ENCODE measurements around the gene DCAKD.

DNA sequence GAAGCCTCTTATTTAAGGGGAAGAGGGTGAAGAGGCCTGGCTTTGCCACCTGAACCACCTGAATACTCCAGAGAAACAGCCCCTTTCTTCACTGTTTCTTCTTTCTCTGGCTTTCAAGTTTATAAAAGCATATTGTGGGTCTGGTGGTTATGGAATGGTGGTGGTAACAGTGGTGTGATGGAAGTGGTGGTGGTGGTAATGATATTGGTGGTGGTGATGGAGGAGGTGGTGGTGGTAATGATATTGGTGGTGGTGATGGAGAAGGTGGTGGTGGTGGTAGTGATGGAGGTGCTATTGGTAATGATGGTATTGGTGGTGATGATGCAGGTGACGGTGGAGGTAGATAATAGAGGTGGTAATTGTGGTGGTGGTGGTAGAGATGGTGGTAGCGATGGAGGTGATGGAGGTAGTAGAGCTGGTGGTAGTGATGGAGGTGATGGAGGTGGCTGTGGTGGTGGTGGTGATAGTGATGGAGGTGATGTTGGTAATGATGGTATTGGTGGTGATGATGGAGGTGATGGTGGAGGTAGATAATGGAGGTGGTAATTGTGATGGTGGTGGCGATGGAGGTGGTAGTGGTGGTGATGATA is 69.2 kb downstream of the DCAKD start:
- TF ChIP-seq POLR2AphosphoS5 (IDR thresholded peaks at IDR 0.05), result no peak
- TF ChIP-seq POLR2A (IDR thresholded peaks at IDR 0.05), result no peak
- TF ChIP-seq, protein P1, sequence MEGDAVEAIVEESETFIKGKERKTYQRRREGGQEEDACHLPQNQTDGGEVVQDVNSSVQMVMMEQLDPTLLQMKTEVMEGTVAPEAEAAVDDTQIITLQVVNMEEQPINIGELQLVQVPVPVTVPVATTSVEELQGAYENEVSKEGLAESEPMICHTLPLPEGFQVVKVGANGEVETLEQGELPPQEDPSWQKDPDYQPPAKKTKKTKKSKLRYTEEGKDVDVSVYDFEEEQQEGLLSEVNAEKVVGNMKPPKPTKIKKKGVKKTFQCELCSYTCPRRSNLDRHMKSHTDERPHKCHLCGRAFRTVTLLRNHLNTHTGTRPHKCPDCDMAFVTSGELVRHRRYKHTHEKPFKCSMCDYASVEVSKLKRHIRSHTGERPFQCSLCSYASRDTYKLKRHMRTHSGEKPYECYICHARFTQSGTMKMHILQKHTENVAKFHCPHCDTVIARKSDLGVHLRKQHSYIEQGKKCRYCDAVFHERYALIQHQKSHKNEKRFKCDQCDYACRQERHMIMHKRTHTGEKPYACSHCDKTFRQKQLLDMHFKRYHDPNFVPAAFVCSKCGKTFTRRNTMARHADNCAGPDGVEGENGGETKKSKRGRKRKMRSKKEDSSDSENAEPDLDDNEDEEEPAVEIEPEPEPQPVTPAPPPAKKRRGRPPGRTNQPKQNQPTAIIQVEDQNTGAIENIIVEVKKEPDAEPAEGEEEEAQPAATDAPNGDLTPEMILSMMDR (IDR thresholded peaks at IDR 0.05), result no peak
